ENCODE results near the gene CCDC187.

The CCDC187 gene

DNA sequence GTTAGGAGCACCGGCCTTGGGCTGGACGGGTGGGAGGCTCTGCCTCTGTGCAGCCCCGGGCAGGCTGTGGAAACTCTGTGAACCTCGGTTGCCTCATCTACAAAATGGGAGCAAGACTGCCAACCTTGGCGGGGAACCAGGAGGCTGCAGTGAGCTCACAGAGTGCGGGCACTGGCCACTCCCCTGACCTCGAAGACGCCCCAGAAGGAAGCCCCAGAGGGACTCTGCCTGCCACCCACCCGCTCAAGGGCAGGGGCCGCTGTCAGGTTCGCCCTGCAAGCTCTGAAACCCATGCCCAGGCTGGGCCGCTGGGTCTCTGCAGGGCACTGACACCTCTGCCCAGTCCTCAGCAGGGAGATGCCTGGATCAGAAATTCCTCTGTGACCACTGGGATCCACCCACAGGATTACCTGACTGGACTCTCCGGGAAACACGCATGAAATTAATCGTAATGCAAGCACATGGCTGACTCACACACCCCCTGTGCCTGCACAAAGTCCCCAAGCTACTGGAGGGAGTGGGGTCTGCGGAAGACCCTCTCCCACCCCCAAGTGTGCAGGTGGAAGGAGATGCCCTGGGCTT, 7.4 kb downstream of the CCDC187 start:
- DNase-seq, result no peak

DNA sequence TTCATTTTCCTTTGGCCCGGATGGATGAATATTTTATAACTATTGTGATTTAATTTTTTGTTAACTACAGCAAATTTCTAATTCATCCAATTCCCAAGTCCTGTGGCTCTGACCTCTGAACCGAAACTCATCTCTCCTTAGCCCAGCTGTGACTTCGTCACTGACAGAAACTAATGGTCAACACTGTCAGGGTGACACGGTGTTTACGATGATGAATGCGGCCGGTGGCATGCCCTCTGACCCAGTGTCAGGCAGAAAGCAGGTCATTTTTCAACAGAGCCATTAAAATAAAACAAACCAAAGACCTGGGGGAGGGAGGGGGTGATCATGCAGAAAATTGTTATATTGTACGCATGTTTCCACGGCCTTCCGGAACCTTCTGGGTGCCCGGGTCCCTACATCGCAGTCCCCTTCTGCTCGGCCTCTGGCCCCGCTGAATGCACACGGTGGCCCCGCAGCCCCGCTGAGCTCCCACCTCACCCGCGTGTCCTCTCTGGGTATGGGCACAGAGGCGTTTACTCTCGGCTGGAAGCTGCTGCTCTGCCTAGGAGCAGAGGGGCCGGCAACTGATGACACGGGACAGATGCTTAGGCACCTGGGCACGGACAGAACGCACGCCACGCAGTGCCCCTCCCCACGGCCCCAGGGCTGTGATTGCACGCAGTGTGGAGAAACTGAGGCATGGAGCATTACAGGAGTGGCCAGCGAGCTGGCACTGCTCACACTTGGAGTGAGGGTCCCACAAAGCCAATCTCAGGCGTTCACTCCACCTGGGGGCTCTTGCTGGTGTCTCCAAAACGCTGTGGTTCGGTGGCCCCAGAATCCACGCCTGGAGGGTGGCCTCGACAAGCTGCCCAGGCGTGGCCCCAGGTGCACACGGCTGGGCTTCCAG, 8.1 kb downstream of the CCDC187 start:
- DNase-seq, result no peak

DNA sequence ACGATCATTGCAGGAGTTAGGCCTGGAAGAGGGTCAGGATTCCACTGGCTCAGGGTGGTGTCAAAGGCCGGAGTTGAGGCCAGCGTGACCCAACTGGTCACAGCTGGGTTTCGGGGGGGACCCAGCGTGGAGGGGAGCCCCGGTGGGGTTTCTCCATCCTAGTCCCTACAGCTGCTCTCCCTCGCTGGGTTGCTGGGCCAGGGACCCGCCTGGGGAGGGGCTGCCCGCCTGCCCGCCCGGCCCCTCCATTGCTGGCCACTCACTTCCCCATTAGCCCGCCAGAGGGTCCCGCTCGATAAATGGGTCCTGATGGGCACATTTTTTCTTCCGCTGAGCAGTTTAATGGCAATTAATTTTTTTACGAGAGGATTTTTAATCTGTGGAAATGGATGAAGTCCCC, 8.8 kb downstream of the CCDC187 start:
- no peak for DNase-seq

DNA sequence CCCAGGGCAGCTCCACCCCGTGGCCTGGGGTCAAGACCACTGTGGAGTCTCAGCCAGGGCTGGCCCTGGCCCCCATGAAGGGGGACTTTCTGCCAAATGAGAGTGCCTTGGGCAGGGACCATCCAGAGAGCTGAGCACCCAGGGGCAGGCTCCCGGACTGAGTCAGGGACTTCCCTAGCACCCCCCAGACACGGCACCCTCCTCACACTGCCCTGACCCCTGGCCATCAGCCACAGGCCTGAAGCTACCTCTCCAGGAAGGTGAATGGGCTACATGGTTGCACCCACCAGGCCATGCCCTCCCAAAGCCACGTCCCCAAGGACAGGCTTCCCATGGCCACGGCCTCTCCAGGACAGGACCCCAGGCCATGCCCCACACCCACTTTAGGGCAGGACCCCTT, 9.5 kb downstream of the CCDC187 start:
- DNase-seq, result no peak

DNA sequence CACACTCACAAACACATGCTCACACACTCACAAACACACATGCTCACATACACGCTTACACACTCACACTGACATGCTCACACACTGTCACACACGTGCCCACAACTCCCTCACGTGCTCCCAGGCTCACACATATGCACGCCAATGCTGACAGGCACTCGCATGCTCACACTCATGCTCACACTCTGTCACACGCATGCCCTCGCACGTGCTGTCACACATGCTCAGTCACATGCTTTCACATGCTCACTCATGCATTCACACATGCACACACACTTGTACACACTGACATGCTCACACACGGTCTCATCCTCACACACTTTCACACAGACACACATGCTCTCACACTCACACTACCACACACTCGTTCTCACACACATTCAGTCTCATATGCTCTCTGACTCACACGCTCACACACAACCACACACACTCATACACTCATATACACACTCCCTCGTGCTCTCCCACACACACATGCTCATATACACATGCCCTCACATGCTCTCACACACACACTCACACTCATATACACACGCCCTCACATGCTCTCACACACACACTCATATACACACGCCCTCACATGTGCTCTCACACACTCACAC, 10.3 kb downstream of the CCDC187 start:
- no peak for DNase-seq

DNA sequence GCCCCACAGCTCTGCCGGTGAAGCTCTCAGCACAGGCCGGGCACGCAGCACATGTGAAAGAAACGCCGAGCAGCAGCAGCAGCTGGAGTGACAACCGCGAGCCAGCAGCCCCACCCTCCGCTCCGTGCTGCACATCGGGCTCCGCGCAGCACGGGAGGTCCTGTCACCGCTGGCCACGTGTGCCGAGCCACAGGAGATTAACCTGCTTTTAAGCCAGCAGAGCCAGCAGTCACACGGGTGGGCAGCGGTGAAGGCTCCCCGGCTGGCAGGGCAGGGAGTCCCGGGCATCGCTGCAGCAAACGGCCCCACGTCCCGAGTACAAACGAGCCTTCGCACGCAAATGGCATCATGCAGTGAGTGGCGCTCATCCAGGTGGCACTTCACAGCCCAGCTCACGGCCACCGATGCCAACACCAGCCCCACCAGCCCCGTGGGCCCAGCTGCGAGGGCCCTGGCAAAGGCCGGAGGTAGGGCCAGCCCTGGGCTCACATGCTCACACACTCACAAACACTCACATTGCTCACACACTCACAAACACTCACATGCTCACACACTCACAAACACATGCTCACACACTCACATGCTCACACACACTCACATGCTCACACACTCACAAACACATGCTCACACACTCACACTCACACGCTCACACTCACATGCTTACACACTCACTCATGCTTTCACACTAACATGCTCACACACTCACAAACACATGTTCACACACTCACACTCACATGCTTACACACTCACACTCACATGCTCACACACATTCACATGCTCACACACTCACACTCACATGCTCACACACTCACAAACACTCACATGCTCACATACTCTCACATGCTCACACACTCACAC, 11.1 kb downstream of the CCDC187 start:
- DNase-seq, result no peak

DNA sequence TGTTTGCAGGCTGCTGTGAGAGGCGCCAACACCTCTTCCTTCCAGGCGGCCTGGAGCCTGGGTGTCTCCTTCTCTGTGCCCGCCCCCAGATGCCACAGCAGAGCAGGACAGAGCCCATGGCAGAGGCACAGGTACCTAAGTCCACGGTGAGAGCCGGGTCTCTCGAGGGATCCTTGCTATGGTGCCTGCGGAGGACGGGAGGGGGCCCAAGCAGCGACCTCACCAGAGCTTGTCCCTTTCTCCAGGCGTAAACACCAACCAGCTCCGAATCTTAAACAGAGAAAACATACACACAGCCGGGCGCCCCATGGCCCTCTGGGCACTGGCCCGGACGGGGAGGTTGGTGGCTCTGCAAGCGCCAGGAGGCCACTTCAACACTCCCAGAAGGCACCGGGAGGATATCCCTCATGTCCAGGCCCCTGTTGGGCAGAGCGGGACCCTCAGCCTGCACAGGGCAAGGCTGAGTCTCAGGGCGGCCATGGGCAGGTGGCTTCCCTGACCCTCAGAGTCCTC, 11.8 kb downstream of the CCDC187 start:
- DNase-seq, result no peak

DNA sequence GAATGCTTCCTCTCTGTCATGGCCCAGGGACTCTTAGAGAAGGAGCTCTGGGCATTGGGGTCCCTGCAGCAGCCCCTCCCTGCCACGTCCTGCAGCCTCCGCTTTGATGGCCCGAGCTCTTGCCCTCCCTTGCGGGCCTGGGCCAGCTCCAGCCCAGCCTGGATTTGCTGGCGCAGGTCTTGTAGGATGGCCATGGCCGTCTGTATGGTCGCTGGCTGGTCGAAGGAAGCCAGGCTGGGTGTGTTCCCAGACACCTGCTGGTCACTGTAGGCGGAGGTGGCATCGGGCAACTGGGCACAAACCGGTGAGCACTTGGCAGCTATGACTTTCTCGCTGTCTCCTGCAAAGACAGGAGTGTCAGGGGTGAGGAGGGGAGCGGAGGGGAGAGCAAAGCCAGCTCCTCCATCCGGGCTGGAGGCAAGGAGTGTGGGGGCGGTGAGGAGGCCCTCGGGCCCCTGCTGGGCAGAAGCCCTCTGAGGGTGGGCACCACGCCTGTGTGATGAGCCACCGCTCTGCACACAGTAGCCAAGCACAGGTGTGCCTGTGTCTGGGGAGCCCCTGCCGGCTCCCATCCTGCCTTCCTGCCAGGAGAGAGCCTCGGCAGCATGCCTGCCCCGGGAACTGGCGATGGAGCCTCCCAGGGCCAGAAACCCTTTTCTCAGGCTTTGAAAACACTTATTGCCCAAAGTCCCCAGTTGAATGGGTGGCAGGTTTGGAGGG, 12.4 kb downstream of the CCDC187 start:
- DNase-seq, result no peak

DNA sequence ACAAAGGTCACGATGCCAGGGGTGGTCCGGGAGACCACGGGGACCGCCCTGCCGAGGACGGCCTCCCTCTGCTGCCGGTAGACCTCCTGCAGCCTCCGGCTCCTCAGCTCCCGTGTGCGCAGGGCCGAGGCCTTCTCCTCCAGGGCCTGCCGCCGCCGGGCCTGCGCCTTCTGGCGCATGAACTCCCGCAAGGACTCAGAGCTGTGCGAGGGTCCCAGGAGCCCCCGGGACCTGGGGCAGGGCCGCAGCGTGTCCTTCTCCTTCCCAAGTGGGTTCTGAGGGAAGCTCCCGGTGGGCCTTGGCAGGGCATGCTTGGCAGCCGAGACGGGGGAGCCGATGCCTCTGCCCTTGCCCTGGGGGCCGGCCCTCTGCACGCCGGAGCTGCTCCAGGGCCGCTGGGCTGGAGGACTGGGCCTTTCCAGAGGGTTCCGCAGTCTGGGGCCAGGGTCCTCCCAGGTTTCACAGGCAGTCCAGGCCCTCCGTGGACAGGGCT, 13.3 kb downstream of the CCDC187 start:
- DNase-seq, result no peak

DNA sequence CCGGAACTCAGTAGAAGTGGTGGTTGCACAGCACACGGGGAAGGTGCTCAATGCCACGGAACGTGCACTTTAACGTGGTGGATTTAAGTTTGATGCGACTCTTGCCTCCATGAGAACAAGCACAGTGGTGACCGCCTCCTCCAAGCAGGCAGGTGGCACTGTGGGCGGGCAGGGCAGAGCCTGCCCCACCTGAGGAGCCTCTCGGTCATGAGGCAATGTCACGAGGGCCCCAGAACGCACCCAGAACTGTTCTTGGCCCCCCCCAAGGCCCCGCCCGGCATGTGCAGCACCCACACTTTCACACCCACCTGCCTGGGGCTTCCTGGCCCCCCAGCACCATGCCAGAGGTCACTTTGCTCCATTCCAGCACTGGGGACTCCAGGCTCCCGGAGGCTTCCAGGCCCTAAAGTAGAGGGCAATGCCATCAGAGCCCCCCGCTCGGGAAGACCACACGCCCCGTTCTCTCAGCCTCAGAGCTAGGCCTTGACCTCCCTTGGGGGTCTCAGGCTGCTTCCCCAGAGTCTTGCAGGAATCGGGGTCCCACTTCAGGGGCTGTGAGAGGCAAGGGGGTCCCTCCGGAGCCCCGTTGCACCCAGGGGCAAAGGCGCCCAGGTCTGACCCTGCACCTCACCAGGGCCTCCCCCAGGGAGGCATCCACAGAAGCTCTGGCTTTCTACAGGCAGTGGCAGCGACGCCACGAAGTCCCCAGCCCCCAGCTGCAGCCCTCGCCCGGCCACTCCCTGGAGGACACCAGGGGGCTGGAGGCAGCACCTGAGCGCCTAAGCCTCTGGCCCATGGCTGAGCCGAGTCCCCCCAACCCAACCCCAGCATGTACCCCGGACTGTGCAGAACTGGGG, 14.0 kb downstream of the CCDC187 start:
- no peak for DNase-seq

DNA sequence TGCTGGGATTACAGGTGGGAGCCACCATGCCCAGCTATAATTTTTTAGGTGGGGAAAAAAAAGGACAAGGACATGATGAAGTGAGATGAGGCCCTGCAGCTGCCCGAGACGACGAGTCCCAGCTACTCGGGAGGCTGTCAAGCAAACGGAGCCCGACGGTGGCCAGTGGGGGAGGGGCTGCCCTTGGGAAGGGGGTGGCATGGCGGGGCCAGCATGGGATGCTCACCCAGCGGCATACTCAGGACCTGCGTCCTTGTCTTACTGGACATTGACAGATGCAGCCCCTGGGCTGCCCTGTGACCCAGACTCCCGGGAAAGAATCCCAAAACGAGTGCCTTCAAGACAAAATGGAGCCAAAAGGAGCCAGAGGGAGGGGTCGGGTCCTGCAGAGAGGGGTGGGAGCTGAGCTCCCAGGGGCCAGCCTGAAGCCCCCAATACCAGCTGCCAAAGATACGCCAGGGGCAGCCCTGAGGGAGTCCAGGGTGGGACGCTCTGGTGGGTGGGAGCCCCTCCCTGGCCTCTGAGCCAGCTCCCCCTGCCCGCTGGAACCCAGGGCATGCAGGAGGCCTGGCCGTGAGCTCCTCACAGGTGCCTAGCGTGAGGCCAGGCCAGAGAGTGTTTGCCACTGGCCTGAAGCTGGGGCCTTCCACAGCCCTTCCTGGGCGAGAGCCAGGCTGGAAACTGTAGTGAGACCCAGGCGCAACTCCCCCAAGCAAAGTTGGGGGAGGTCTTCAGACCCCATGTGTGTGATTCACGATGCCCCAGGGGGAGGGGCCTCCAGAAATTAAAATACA, 15.7 kb downstream of the CCDC187 start:
- no peak for DNase-seq

DNA sequence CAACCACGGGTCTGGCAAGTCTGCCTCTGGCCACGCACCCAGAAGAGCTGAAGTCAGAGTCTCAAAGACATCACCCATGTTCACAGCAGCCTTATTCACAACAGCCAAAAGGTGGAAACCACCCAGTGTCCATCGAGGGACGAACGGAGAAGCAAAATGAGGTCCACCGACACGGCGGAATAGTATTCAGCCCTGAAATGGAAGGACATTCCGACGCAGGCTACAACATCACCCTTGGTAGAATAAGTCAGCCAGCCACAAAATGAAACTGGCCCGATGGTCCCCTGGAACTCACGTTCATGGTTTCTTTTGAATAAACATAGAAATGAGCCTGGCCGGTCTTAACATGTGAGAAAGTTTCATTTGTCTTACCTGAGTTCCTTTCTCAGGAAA, 16.9 kb downstream of the CCDC187 start:
- no peak for DNase-seq

DNA sequence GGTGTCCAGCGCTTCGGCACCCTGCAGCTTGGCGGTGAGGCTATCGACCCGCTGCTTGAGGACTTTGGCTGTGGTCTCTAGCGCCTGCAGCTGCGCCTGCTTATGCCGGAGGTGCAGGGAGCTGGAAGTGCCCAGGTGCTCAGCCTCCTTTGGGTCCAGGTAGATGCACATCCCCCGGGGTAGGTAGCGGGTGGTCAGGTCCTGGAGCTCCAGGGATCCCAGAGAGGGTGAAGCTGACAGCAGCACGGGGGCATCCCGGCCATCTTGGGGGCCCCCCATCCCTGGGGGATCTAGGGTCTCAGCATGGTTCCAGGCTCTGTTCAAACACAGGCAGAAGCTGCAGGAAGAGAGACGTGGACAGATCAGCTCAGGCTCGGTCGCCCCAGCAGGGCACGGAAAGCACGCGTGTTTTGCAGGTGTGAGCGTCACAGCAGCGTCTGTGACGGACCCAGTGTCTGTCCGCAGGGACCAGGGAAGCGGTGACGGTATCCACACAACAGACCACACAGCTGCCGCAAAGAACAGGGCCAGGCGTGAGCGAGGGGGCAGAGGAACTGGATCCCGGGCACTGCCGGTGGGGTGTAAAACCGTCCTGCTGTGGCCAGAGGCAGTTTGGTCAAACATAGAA, 17.4 kb downstream of the CCDC187 start:
- DNase-seq, result no peak

DNA sequence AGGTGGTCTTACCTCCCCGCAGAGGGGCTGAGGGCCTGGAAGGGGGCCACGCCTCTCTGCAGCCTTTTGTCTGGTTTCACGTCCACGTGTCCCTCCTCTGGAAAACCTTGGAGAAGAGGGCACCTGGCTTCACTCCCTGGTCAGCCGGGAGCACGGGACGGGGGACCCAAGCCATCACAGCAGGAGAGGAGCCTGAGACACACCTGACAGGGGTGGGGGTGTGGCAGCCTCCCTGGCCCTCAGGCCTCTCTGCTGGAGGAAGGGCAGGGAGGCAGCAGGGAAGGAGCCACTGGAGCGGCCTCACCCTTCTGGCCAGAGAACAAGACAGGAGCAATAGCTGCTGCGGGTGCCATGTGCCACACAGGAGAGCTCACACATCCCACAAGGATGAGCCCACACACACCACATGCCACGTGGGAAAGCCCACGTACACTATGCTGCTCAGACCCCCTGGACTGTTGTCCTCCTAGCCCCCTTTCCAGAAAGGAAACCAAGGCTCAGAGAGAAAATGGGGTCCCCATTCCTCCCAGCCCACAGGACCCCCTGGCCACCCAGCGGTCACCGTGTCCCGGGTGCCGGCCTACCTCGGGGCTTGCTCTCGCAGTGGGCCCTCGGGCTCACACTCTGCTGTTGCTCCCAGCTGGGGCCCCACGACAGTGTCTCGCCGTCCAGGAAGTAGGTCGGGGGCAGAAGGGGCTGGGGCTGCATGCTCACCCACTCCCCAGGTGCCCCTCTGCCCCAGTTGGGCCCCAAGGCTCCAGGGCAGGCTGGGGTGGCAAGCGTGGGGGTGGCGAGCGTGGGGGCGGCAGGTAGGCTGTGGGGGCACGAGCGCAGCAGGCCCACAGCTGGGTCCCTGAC, 18.2 kb downstream of the CCDC187 start:
- DNase-seq, result no peak

DNA sequence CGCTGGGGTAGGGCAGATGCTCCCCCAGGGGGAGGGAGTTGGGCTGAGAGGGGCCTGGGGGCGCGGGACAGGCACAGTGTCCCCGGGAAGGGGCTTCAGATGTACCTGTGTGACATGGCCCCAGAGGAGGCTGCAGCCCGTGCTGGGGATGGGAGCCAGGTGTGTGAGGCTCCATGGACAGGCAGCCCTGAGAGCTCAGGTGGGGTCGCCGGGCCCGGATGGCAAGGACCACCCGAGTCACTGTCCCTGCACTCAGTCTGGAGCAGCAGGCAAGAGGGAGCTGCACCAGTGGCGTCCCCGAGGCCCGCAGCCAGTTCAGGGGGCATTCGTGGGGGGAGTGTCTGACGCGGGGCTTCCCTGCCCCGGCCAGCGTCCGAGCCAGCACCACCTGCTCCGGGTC, 18.9 kb downstream of the CCDC187 start:
- no peak for DNase-seq

DNA sequence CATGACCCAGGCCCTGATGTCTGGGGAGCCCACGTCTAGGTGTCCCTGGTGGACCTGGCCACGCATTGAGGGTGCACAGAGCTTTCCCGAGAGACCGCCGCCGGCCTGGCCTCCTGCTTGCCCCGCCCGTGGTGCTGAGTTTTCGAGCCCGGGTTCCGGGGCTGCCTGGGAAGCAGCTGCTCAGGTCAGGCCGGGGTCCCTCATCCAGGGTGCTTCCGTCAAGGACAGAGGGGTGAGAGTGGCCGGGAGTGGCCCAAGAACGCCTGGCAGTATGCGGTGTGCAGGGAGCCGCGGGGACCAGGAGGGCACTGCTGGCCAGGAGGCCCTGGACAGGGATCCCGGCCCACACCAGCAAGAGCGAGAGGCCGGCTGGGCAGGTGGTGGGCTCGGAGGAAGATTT, 19.6 kb downstream of the CCDC187 start:
- DNase-seq, result no peak

DNA sequence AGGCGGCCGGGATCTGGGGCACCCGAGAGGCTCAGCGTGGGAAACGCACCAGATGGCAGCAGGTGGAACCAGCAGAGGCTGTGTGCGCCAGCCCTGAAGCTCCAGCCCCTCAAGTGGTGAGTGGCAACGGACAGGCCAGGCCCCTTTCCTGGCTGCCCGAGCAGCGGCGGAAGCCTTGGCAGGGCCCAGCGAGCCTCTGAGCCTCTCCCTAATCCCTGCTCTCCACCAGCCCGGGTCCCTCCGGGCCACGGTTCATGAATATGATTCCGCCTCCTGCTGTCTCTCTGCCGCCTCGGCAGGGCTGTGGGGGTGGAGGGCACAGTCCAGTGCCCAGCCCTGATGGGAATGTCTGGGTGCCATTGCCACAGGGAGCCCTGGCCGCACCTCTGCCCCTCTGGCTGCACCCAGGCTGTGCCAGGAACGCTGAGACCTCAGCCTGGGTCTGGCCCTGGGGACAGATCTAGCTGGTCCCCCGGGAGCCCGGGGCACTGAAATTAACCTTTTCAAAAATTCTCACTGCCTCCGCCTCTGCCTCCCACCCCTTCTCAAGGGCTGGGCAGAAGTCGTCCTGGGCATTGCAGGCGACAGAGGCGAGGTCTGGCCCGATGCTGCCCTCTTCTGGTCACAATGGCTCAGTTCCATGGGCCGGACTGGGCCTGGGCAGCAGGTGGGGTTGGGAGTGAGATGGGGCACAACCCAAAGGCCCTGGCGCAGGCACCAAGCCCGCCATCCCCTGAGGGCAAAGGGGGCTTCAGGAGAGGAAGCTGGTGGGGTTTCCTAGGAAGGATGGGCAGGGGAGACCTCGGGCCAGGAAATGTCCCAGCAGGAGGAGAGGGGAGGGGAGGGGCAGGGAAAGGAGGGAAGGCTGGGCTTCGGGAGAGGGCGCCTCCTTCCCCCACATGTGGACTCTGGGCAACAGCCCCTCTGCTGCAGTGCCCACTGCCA, 20.3 kb downstream of the CCDC187 start:
- DNase-seq, result peak; percentile 69

Measured in stimulated activated naive CD4-positive, alpha-beta T cell treated with Interleukin-2 at 50 U/mL for 16 hours (primary cell).